ENCODE data around the gene XIRP2. TPM values are rescaled to one million over a fixed set of nuclear protein-coding genes. Genes with fewer than 3 reads are reported as not detected.

XIRP2 gene
- total and polyA plus RNA-seq, 10 of the 15 experiments (the other 5 are each of a cell fraction or from before 2014, with no cell fraction given): 0.03 TPM; not detected in 9

GRCh38 chr2:167052825-167053224, 164.5 kb downstream of the XIRP2 start (continued):
- TF ChIP-seq ZNF687 (IDR thresholded peaks at IDR 0.05): no peak
- no peak for TF ChIP-seq RAD21 (IDR thresholded peaks at IDR 0.05; ENCODE audit: insufficient read depth, low read depth, low read length)
- TF ChIP-seq NFYA (IDR thresholded peaks at IDR 0.05; ENCODE audit: borderline replicate concordance, low read depth, low read length): no peak
- TF ChIP-seq LARP7 (IDR thresholded peaks at IDR 0.05): no peak

GRCh38 chr2:167054881-167055280, 166.6 kb downstream of the XIRP2 start:
- no peak for TF ChIP-seq MYB (IDR thresholded peaks at IDR 0.05; ENCODE audit: borderline replicate concordance, low read depth, low read length)
- TF ChIP-seq, protein P1, sequence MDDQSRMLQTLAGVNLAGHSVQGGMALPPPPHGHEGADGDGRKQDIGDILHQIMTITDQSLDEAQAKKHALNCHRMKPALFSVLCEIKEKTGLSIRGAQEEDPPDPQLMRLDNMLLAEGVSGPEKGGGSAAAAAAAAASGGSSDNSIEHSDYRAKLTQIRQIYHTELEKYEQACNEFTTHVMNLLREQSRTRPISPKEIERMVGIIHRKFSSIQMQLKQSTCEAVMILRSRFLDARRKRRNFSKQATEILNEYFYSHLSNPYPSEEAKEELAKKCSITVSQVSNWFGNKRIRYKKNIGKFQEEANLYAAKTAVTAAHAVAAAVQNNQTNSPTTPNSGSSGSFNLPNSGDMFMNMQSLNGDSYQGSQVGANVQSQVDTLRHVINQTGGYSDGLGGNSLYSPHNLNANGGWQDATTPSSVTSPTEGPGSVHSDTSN (IDR thresholded peaks at IDR 0.05; ENCODE audit: insufficient replicate concordance, low read depth, low read length): no peak
- no peak for TF ChIP-seq FOS (IDR thresholded peaks at IDR 0.05; ENCODE audit: borderline replicate concordance, extremely low read depth, insufficient read length)
- TF ChIP-seq IKZF2 (IDR thresholded peaks at IDR 0.05): no peak
- TF ChIP-seq NRF1 (conservative IDR thresholded peaks at IDR 0.05; ENCODE audit: low read depth, low read length): no peak
- TF ChIP-seq KAT2A (conservative IDR thresholded peaks at IDR 0.05; ENCODE audit: control insufficient read depth, low read depth, low read length): no peak
- no peak for TF ChIP-seq ZNF24 (IDR thresholded peaks at IDR 0.05)
- TF ChIP-seq HCFC1 (IDR thresholded peaks at IDR 0.05; ENCODE audit: low read length): no peak
- TF ChIP-seq, protein P2, sequence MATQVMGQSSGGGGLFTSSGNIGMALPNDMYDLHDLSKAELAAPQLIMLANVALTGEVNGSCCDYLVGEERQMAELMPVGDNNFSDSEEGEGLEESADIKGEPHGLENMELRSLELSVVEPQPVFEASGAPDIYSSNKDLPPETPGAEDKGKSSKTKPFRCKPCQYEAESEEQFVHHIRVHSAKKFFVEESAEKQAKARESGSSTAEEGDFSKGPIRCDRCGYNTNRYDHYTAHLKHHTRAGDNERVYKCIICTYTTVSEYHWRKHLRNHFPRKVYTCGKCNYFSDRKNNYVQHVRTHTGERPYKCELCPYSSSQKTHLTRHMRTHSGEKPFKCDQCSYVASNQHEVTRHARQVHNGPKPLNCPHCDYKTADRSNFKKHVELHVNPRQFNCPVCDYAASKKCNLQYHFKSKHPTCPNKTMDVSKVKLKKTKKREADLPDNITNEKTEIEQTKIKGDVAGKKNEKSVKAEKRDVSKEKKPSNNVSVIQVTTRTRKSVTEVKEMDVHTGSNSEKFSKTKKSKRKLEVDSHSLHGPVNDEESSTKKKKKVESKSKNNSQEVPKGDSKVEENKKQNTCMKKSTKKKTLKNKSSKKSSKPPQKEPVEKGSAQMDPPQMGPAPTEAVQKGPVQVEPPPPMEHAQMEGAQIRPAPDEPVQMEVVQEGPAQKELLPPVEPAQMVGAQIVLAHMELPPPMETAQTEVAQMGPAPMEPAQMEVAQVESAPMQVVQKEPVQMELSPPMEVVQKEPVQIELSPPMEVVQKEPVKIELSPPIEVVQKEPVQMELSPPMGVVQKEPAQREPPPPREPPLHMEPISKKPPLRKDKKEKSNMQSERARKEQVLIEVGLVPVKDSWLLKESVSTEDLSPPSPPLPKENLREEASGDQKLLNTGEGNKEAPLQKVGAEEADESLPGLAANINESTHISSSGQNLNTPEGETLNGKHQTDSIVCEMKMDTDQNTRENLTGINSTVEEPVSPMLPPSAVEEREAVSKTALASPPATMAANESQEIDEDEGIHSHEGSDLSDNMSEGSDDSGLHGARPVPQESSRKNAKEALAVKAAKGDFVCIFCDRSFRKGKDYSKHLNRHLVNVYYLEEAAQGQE (IDR thresholded peaks at IDR 0.05; ENCODE audit: low read depth, low read length): no peak
- ChIA-PET RAD21 (ENCODE audit: unreplicated experiment) (no interaction called here), POLR2A (interaction anchor here (0.5 kb wide), 1 partner anchor 534 kb away, joined by 3 read pairs; no protein-coding TSS in a partner anchor), SMC1A (ENCODE audit: uncharacterized antibody, unreplicated experiment) (interaction anchor here (0.6 kb wide), 1 partner anchor 381 kb away, joined by 3 read pairs; no protein-coding TSS in a partner anchor), CTCF (no interaction called here)
- FAIRE-seq: no peak
- H2AFZ ChIP-seq (ENCODE audit: control insufficient read depth, low read depth, low read length): no peak overlapping the region
- H3K4me2 ChIP-seq (ENCODE audit: control insufficient read depth, insufficient read depth): no peak overlapping the region
- no peaks in the 10 kb centered on the region for H3K79me2 ChIP-seq (ENCODE audit: control insufficient read depth, insufficient read depth, low read length)
- H3K4me1 ChIP-seq (ENCODE audit: control insufficient read depth, insufficient read depth, low read length): no peaks in the 10 kb centered on the region
- no peaks in the 10 kb centered on the region for H3K36me3 ChIP-seq (ENCODE audit: control insufficient read depth in 2 of 2, insufficient read depth in 2 of 2, low read length in 1 of 2)
- no peak overlapping the region for H3K9ac ChIP-seq (ENCODE audit: control insufficient read depth, insufficient read depth, low read length)
- H4K20me1 ChIP-seq (ENCODE audit: control insufficient read depth, insufficient read depth): no peaks in the 10 kb centered on the region
- no peaks in the 10 kb centered on the region for H3K27me3 ChIP-seq (replicated peaks in 1 of 2; ENCODE audit: control insufficient read depth in 2 of 2, insufficient read depth in 2 of 2, low read length in 1 of 2)
- peak; percentile 32; the same call in 1 of the 3 replicates for ATAC-seq
- BruUV-seq (replicated peaks): no TSS peak
- no peak for DNase-seq (ENCODE audit: low read depth, low spot score)
- H3K27ac ChIP-seq (ENCODE audit: control insufficient read depth, insufficient read depth): no peak overlapping the region
- in situ Hi-C loops (cut with MboI) (no loop called here), intact Hi-C loops (cut with micrococcal nuclease; ENCODE audit: unreplicated experiment) (no loop called here)
- no peak overlapping the region for H3K4me3 ChIP-seq
- 33% methylated on average over 3 of the region's 3 CpGs for WGBS (ENCODE audit: insufficient coverage, insufficient replicate concordance, low lambda C conversion rate, missing lambda C conversion rate)
- H3K9me3 ChIP-seq (replicated peaks; ENCODE audit: control insufficient read depth, insufficient read depth, low read length): no peaks in the 10 kb centered on the region
